ENCODE data around the gene COMP. TPM values are rescaled to one million over a fixed set of nuclear protein-coding genes. Genes with fewer than 3 reads are reported as not detected.

COMP gene
- total RNA-seq, 4 donors from 2014 or later, result 0.40 TPM; not detected in 3

- DNase-seq, result no peak
- H3K36me3 ChIP-seq, result peaks cover 0 to 10% (median 0%) of the 10 kb centered on the region in 3 donors
- no peak overlapping the region for H3K4me3 ChIP-seq
- peaks cover 0 to 7% (median 0%) of the 10 kb centered on the region in 4 donors for H3K4me1 ChIP-seq
- no peaks in the 10 kb centered on the region for H3K9me3 ChIP-seq
- no peak overlapping the region for H3K27ac ChIP-seq
- no peaks in the 10 kb centered on the region for H3K27me3 ChIP-seq
- TF ChIP-seq CTCF (IDR thresholded peaks at IDR 0.05), result no peak
- no peak for TF ChIP-seq POLR2A (IDR thresholded peaks at IDR 0.05)
Measured at GRCh38 chr19:18756896-18757295, 34.2 kb downstream of the COMP start.

DNA sequence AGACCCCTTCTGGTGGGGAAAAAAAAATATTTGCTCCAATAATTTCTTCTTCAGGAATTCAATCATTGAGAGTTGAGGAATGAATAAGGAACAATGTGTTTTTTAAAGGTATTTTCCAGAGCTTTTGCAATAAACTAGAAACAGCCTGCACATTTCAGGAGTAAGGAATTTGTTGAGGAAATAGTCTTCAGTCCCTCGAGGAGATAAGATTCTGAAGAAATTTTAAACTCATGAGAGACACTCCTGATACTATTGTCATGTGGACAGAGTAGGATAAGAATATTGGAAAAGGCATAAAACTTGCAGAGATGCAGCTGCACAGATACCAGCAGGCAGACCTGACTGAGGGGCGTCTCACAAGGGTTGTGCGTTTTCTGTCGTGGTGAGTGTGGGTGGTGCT, 36.6 kb downstream of the COMP start:
- H3K27me3 ChIP-seq, result no peaks in the 10 kb centered on the region
- H3K9me3 ChIP-seq, result no peaks in the 10 kb centered on the region
- H3K36me3 ChIP-seq, result peaks cover 0 to 10% (median 0%) of the 10 kb centered on the region in 3 donors
- no peak overlapping the region for H3K4me3 ChIP-seq
- TF ChIP-seq POLR2A (IDR thresholded peaks at IDR 0.05) (no peak), CTCF (IDR thresholded peaks at IDR 0.05) (no peak)
- no peak overlapping the region for H3K27ac ChIP-seq
- H3K4me1 ChIP-seq, result no peaks in the 10 kb centered on the region
- DNase-seq, result no peak

DNA sequence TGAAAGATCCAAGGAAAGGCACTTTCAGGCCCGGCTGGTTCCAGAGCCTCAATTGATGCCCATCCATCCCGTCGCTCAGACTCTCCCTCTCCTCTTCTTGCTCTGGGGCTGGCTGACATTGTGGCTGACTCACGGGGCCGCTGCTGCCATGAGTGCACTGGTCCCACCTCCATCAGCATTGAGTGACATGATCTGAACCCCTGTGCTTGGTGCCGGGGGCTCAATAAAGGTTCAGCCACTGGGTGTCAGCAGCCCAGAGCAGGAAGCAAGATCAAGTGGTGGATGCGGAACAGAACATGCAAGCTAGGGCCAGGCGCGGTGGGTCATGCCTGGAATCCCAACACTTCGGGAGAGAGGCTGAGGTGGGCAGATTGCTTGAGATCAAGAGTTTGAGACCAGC, 39.5 kb downstream of the COMP start:
- Histone ChIP-seq H3K36me3 (peaks cover 0 to 10% (median 0%) of the 10 kb centered on the region in 3 donors), H3K4me1 (no peaks in the 10 kb centered on the region), H3K27me3 (no peaks in the 10 kb centered on the region), H3K4me3 (no peak overlapping the region), H3K9me3 (no peaks in the 10 kb centered on the region), H3K27ac (no peak overlapping the region)
- no peak for TF ChIP-seq CTCF (IDR thresholded peaks at IDR 0.05)
- TF ChIP-seq POLR2A (IDR thresholded peaks at IDR 0.05), result no peak
- no peak for DNase-seq

DNA sequence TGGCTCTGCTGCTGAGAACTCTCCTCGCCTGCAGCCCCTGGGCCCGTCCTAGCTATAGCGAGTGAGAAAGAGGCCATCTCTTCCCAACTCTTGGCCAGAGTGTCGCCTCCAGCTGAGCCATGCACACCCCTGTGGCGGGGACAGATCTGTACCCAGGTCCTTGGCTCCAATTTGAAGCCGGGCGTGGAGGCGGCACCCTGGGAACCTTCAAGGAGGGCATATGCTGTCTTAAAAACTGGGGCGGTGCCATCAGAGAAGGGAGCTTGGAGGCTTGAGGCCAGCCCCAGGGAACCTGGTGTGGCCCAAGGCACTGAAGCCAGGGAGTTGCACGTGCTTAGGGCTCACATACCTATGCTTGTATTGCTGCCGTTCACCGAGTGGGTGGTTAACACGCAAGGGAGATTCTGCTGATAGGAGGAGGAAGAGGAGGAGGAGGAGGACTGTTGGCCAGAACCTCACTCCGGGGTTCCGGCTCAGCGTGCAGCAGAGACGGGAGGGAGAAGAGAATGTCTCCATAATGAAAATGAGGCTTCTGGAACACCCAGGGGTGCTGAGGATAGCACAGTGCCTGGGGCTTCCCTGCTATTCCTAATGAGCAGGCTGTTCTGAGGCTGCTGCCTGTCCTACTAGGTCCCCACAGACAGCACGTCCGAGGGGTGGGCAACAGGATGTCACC, 40.7 kb downstream of the COMP start:
- Histone ChIP-seq H3K9me3 (no peaks in the 10 kb centered on the region), H3K27ac (no peak overlapping the region), H3K4me3 (no peak overlapping the region), H3K27me3 (no peaks in the 10 kb centered on the region), H3K36me3 (peaks cover 0 to 10% (median 0%) of the 10 kb centered on the region in 3 donors), H3K4me1 (no peaks in the 10 kb centered on the region)
- no peak for DNase-seq
- TF ChIP-seq POLR2A (IDR thresholded peaks at IDR 0.05), result no peak
- no peak for TF ChIP-seq CTCF (IDR thresholded peaks at IDR 0.05)

DNA sequence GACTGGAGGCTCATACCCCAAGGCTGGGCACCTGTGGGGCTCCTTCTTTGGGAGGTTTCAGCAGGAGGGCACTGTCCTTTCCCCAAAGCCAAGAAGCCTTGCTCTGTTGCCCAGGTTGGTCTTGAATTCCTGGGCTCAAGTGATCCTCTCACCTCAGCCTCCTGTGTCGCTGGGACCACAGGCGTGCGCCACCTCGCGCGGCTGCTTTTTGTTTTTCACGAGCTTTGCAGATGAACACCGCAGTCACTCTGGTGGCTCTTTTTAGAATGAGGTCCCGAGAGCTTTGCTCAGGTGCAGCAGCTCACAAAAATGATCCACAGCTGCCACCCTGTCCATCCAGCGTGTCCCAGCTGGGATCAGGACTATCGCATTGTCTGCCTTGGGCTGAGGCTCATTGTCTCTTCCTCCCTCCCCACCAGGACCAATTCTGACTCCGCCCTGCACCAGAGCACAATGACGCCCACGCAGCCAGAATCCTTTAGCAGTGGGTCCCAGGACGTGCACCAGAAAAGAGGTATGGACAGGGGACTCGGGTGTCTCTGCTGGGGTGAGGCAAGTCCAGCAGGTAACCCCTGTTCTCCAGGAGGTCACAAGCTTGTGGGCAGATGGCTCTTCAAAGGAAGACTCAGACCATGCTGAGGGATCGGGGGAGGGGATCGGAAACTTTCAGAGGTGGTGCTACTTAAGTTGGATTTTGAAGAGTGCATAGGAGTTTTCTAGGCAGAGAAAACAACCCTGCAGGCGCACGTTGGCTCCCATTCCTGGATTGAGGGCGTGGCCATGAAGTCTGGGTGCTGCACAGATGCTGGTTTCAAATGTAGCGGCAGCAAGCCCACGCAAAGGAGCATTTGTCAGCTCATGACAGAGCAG, 41.5 kb downstream of the COMP start:
- no peak for TF ChIP-seq POLR2A (IDR thresholded peaks at IDR 0.05)
- TF ChIP-seq CTCF (IDR thresholded peaks at IDR 0.05), result no peak
- Histone ChIP-seq H3K27ac (no peak overlapping the region), H3K36me3 (peaks cover 0 to 10% (median 0%) of the 10 kb centered on the region in 3 donors), H3K9me3 (no peaks in the 10 kb centered on the region), H3K4me3 (no peak overlapping the region), H3K27me3 (no peaks in the 10 kb centered on the region), H3K4me1 (no peaks in the 10 kb centered on the region)
- no peak for DNase-seq

All from Peyer's patch (tissue), 4 donors.